Ovary (tissue), 9 donors: Measurements from ENCODE around the gene HAPLN1. TPM values are rescaled to one million over a fixed set of nuclear protein-coding genes. Genes with fewer than 3 reads are reported as not detected.

Source experiments
- DNase-seq, 5 donors: peaks; one replicate each; pipeline ENCODE4 v3.0.0-alpha.2; 2019 to 2020
- H3K27ac ChIP-seq, 2 donors: fragments of 200-600 bp; one replicate each; pipeline versions ENCODE4 v1.5.1 to v1.8.0; 2019 to 2022
- H3K27me3 ChIP-seq: fragments of 200-600 bp; one replicate; pipeline ENCODE4 v1.8.0; 2022
- H3K36me3 ChIP-seq: fragments of 200-600 bp; sonication (generic); one replicate; pipeline ENCODE4 v1.5.1; 2019
- H3K4me1 ChIP-seq: one replicate; pipeline ENCODE4 v1.8.1; 2013; ENCODE audit warnings: mild to moderate bottlenecking, moderate library complexity; ENCODE audit not compliant: insufficient read depth
- H3K4me3 ChIP-seq: fragments of 200-600 bp; sonication (generic); one replicate; pipeline ENCODE4 v1.5.1; 2017
- H3K9me3 ChIP-seq, 2 donors: fragments of 200-600 bp in 1 of 2; sonication (generic) in 1 of 2; one replicate each; pipeline versions ENCODE4 v1.5.1 to v1.8.1; 2013 to 2019; ENCODE audit warnings: mild to moderate bottlenecking in 1 of 2, moderate library complexity in 1 of 2
- CTCF ChIP-seq, 3 donors: fragments of 450-650 bp in 2 of 3; fragments of 200-600 bp in 1 of 3; IDR thresholded peaks; one replicate each; pipeline versions ENCODE4 v1.5.1 to v1.8.0; 2016 to 2022; ENCODE audit warnings: antibody characterized with exemption in 3 of 3, mild to moderate bottlenecking in 1 of 3
- EP300 ChIP-seq: sonication (generic); formaldehyde crosslinking; IDR thresholded peaks from one replicate; pipeline ENCODE4 v1.6.1; 2017; ENCODE audit warnings: antibody characterized with exemption
- POLR2A ChIP-seq: fragments of 450-650 bp; IDR thresholded peaks from one replicate; pipeline ENCODE4 v1.6.1; 2017; ENCODE audit warnings: antibody characterized with exemption, mild to moderate bottlenecking, moderate library complexity
- WGBS, 3 donors: extraction: QIAGEN DNeasy Blood & Tissue Kit in 1 of 3; methylation state at CpG; one replicate each; pipeline versions ENCODE4 v1.1.5 to v1.1.7; 2013 to 2017; 5-methylcytosine and 5-hydroxymethylcytosine counted together
- intact Hi-C, 4 donors: fragments of 100-400 bp; cut with DNase I; formaldehyde crosslinking; loops; one replicate each; pipeline versions ENCODE4 v1.11.0 to v1.15.1; 2022 to 2023
- polyA plus RNA-seq, 2 donors: library from polyadenylated mRNA; stranded (reverse); fragments of 200-250 nt in 1 of 2; fragments of 350-450 nt in 1 of 2; fragmentation: Illumina TruSeq in 1 of 2; extraction: RNeasy Lipid Tissue Mini Kit (QIAGEN cat#74804) in 1 of 2; gene quantifications; one replicate each; pipeline ENCODE4 v1.2.3, GENCODE V29; 2013 to 2014
- total RNA-seq, 7 donors: library from RNA; depleted of rRNA in 2 of 7; stranded (reverse); fragments of >200 nt in 2 of 7; fragmentation: NEBNext Ultra II Directional in 3 of 7; extraction: Animal tissue kit (Norgen Biotek cat#: 25700) in 3 of 7; gene quantifications; one replicate each; pipeline versions ENCODE4 v1.1.0 to v1.2.4, GENCODE V29; 2016 to 2023
- donor health status: DM: no; HTN: no; CAD: no; lungs with moderate emphysema.
- donor health status: DM: no; HTN: no; CAD: no.
- donor health status: Bipolar disorder and iron deficiency.
- donor health status: DM: yes; HTN: yes; CAD: no.
- donor health status: DM: no; HTN: no; CAD: no.
- donor health status: DM: yes; HTN: yes; CAD: no.

HAPLN1 gene
- total and polyA plus RNA-seq, 9 donors: 0.40 to 0.44 TPM; not detected in 7

- TF ChIP-seq POLR2A (no peak), EP300 (no peak), CTCF (IDR thresholded peaks at IDR 0.05) (no peak)
These were observed 55.0 kb downstream of the HAPLN1 start for GRCh38 chr5:83665631-83666030.

GRCh38 chr5:83662558-83662957 is 58.1 kb downstream of the HAPLN1 start:
- Histone ChIP-seq H3K4me1 (no peaks in the 10 kb centered on the region), H3K9me3 (no peaks in the 10 kb centered on the region), H3K4me3 (no peak overlapping the region), H3K36me3 (no peaks in the 10 kb centered on the region), H3K27ac (no peak overlapping the region), H3K27me3 (no peaks in the 10 kb centered on the region)
- WGBS, 3 donors: 73 to 76% (median 75%) methylated on average over 3 of the region's 3 CpGs
- DNase-seq: no peak
- no peak for TF ChIP-seq CTCF (IDR thresholded peaks at IDR 0.05)
- no peak for TF ChIP-seq EP300
- no peak for TF ChIP-seq POLR2A
- intact Hi-C loops: no loop called here

More at GRCh38 chr5:83665631-83666030, 55.0 kb downstream of the HAPLN1 start:
- no peak for DNase-seq
- intact Hi-C loops: no loop called here
- Histone ChIP-seq H3K27ac (no peak overlapping the region), H3K4me3 (no peak overlapping the region), H3K9me3 (no peaks in the 10 kb centered on the region), H3K4me1 (no peaks in the 10 kb centered on the region), H3K27me3 (no peaks in the 10 kb centered on the region), H3K36me3 (no peaks in the 10 kb centered on the region)

- Histone ChIP-seq H3K4me1 (peaks cover 2% of the 10 kb centered on the region), H3K9me3 (no peaks in the 10 kb centered on the region), H3K36me3 (no peaks in the 10 kb centered on the region), H3K27ac (no peak overlapping the region), H3K27me3 (no peaks in the 10 kb centered on the region), H3K4me3 (no peak overlapping the region)
- WGBS, 3 donors: 95 to 98% (median 97%) methylated on average over 1 of the region's 1 CpG
- TF ChIP-seq CTCF (IDR thresholded peaks at IDR 0.05) (no peak), EP300 (no peak), POLR2A (no peak)
- no peak for DNase-seq
- intact Hi-C loops: no loop called here
These were observed 62.7 kb downstream of the HAPLN1 start for GRCh38 chr5:83657807-83658525.

GRCh38 chr5:83654427-83654994 is 66.1 kb downstream of the HAPLN1 start:
- intact Hi-C loops: no loop called here
- Histone ChIP-seq H3K4me1 (peaks cover 2% of the 10 kb centered on the region), H3K36me3 (no peaks in the 10 kb centered on the region), H3K9me3 (no peaks in the 10 kb centered on the region), H3K27ac (no peak overlapping the region), H3K4me3 (no peak overlapping the region), H3K27me3 (no peaks in the 10 kb centered on the region)
- WGBS, 3 donors: 92 to 96% (median 95%) methylated on average over 1 of the region's 1 CpG
- no peak for DNase-seq
- TF ChIP-seq CTCF (IDR thresholded peaks at IDR 0.05): no peak
- TF ChIP-seq POLR2A: no peak
- TF ChIP-seq EP300: no peak
